ENCODE data around the gene C11orf16.

DNA sequence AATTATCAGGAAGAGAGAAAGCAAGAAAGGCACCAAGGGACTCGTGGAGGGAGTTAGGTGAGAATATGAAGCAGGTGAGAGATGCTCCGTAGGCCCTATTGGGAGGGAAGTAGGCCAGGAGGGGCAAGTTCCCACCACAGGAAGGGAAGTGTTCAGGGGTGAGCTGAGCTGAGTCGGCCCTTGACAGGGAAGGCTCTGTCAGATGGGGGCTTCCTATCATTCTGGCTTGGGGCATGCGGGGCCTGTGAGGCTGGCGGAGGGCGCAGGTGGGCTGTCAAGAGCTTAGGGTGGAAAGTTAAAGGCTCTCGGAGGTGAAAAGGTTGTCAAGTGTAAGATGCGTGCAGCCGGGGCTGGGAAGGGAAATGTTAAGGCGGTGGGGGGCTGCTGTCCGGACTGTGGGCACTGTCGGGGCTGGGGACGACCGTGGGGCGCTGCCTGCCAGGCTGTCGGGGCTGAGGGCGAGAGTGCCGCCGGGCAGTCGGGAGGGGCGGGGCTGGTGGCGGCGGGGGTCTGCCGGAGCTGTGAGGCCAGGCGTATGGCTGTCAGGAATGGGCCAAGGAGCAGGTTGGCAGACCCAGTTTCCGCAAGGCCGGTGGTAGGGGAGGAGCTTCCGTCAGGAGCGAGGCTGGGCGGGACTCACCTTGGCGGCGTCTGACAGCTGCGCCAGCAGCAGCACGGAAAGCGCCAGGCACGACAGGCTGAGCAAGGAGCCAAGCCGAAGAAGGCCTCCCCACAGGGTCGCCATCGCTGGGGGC, 31.0 kb upstream of the C11orf16 start:
- TF ChIP-seq, protein P1, sequence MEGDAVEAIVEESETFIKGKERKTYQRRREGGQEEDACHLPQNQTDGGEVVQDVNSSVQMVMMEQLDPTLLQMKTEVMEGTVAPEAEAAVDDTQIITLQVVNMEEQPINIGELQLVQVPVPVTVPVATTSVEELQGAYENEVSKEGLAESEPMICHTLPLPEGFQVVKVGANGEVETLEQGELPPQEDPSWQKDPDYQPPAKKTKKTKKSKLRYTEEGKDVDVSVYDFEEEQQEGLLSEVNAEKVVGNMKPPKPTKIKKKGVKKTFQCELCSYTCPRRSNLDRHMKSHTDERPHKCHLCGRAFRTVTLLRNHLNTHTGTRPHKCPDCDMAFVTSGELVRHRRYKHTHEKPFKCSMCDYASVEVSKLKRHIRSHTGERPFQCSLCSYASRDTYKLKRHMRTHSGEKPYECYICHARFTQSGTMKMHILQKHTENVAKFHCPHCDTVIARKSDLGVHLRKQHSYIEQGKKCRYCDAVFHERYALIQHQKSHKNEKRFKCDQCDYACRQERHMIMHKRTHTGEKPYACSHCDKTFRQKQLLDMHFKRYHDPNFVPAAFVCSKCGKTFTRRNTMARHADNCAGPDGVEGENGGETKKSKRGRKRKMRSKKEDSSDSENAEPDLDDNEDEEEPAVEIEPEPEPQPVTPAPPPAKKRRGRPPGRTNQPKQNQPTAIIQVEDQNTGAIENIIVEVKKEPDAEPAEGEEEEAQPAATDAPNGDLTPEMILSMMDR (conservative IDR thresholded peaks at IDR 0.05; ENCODE audit: low read length), result no peak
- no peak for TF ChIP-seq EZH2phosphoT487 (IDR thresholded peaks at IDR 0.05; ENCODE audit: borderline replicate concordance)

All from Loucy (cell line).